ENCODE results near the gene ZNF324B. TPM values are rescaled to one million over a fixed set of nuclear protein-coding genes. Genes with fewer than 3 reads are reported as not detected.
"Not testable (repeated sequence)": the region's sequence is repeated elsewhere in the genome, so short reads cannot be mapped to it uniquely, and the experiment has no call there.

ZNF324B gene
- total and polyA plus RNA-seq, 2 donors (not counting 1 experiment from before 2014, with no cell fraction given) = 5.6 to 17.4 TPM

GRCh38 chr19:58449980-58450379 is 1.4 kb upstream of the ZNF324B start:
- H4K20me1 ChIP-seq (ENCODE audit: control insufficient read depth, insufficient read depth, low read length, poor library complexity, severe bottlenecking); H3K27ac Mint-ChIP-seq; H3K9me3 Mint-ChIP-seq (ENCODE audit: insufficient read depth); H3K9ac ChIP-seq (ENCODE audit: low read length); DNase-seq; H3K79me2 ChIP-seq (ENCODE audit: control insufficient read depth, insufficient read depth, low read length); H2AFZ ChIP-seq (ENCODE audit: insufficient read depth, low read depth, low read length, poor library complexity, severe bottlenecking); CTCF ChIA-PET; H3K4me3 Mint-ChIP-seq; H3K36me3 ChIP-seq (replicated peaks in 1 of 2; ENCODE audit: control extremely low read depth in 1 of 2, control insufficient read depth in 1 of 2, extremely low read depth in 1 of 2, insufficient read depth in 2 of 2, low read length in 1 of 2); ATAC-seq (ENCODE audit: low read depth); H3K27ac ChIP-seq (ENCODE audit: low read length in 2 of 2); H3K4me3 ChIP-seq (ENCODE audit: control extremely low read depth in 1 of 5, extremely low read depth in 1 of 5, insufficient read depth in 1 of 5, low read depth in 2 of 5, low read length in 4 of 5); POLR2A ChIA-PET; H3K4me2 ChIP-seq (replicated peaks; ENCODE audit: low read depth, low read length, poor library complexity, severe bottlenecking): not testable (repeated sequence)
- H3K9me3 ChIP-seq (ENCODE audit: control extremely low read depth in 1 of 3, control insufficient read depth in 2 of 3, insufficient read depth in 1 of 3, low read length in 2 of 3) = peaks cover 3 to 13% (median 6%) of the 10 kb centered on the region in 3 donors
- peaks cover 17% of the 10 kb centered on the region for H3K27me3 Mint-ChIP-seq
- peaks cover 0 to 29% (median 2%) of the 10 kb centered on the region in 4 experiments for H3K27me3 ChIP-seq (replicated peaks in 1 of 4; ENCODE audit: control extremely low read depth in 1 of 4, control insufficient read depth in 3 of 4, insufficient read depth in 4 of 4, low read length in 3 of 4)
- peaks cover 20% of the 10 kb centered on the region for H3K4me1 Mint-ChIP-seq
- 40% methylated on average over 2 of the region's 5 CpGs for WGBS (ENCODE audit: insufficient coverage)
- peaks cover 5 to 12% of the 10 kb centered on the region in 2 donors for H3K4me1 ChIP-seq (ENCODE audit: control insufficient read depth in 2 of 2, insufficient read depth in 2 of 2, low read length in 2 of 2)
- intact Hi-C loops (cut with micrococcal nuclease) = loop anchor here (5.0 kb wide), 2 partner anchors 88 to 123 kb away; partner anchors contain the start of genes ZNF497 and ZSCAN22

GRCh38 chr19:58450856-58451357 is 515 bp upstream of the ZNF324B start:
- 11% methylated on average over 10 of the region's 11 CpGs for WGBS (ENCODE audit: insufficient coverage)
- peaks cover 3 to 13% (median 6%) of the 10 kb centered on the region in 3 donors for H3K9me3 ChIP-seq (ENCODE audit: control extremely low read depth in 1 of 3, control insufficient read depth in 2 of 3, insufficient read depth in 1 of 3, low read length in 2 of 3)
- ChIA-PET CTCF (interaction anchor here (1.2 kb wide), 1 partner anchor 42 kb away, joined by 5 read pairs; the partner anchor contains the start of gene ZNF584), POLR2A (interaction anchor here (0.8 to 1.9 kb wide), 3 partner anchors 11 to 125 kb away, joined by 3 to 10 read pairs (median 7); partner anchors contain the start of genes ZBTB45 and ZNF132)
- DNase-seq (no peak), ATAC-seq (ENCODE audit: low read depth) (no peak)
- H3K9ac ChIP-seq (ENCODE audit: low read length) = peak overlapping the region; percentile 82
- H3K4me1 Mint-ChIP-seq = peaks cover 20% of the 10 kb centered on the region
- H3K79me2 ChIP-seq (ENCODE audit: control insufficient read depth, insufficient read depth, low read length) = peaks cover 6% of the 10 kb centered on the region
- H4K20me1 ChIP-seq (ENCODE audit: control insufficient read depth, insufficient read depth, low read length, poor library complexity, severe bottlenecking) = no peaks in the 10 kb centered on the region
- H3K27ac Mint-ChIP-seq = peak overlapping the region; percentile 85
- TF ChIP-seq EZH2 (IDR thresholded peaks at IDR 0.05; ENCODE audit: borderline replicate concordance, insufficient read depth, low read depth, low read length, poor library complexity, severe bottlenecking) = no peak
- TF ChIP-seq CTCF (IDR thresholded peaks at IDR 0.05) = no peak
- peak overlapping the region; percentile 93 for H3K4me3 Mint-ChIP-seq
- H3K9me3 Mint-ChIP-seq (ENCODE audit: insufficient read depth) = peaks cover 5% of the 10 kb centered on the region
- peaks cover 5 to 12% of the 10 kb centered on the region in 2 donors for H3K4me1 ChIP-seq (ENCODE audit: control insufficient read depth in 2 of 2, insufficient read depth in 2 of 2, low read length in 2 of 2)
- intact Hi-C loops (cut with micrococcal nuclease) = loop anchor here (1.0 to 5.0 kb wide), 10 partner anchors 11 to 146 kb away; partner anchors contain the start of genes ERVK3-1, MZF1, RPS5 and ZNF132
- H3K4me3 ChIP-seq (ENCODE audit: control extremely low read depth in 1 of 5, extremely low read depth in 1 of 5, insufficient read depth in 1 of 5, low read depth in 2 of 5, low read length in 4 of 5) = peak overlapping the region; percentile 55 to 81 (median 73)
- peaks cover 17% of the 10 kb centered on the region for H3K27me3 Mint-ChIP-seq
- peaks cover 0 to 29% (median 2%) of the 10 kb centered on the region in 4 experiments for H3K27me3 ChIP-seq (replicated peaks in 1 of 4; ENCODE audit: control extremely low read depth in 1 of 4, control insufficient read depth in 3 of 4, insufficient read depth in 4 of 4, low read length in 3 of 4)
- H3K4me2 ChIP-seq (replicated peaks; ENCODE audit: low read depth, low read length, poor library complexity, severe bottlenecking) = peak overlapping the region; percentile 93
- peak overlapping the region; percentile 92 for H2AFZ ChIP-seq (ENCODE audit: insufficient read depth, low read depth, low read length, poor library complexity, severe bottlenecking)
- H3K27ac ChIP-seq (ENCODE audit: low read length in 2 of 2) = no peak overlapping the region
- H3K36me3 ChIP-seq (replicated peaks in 1 of 2; ENCODE audit: control extremely low read depth in 1 of 2, control insufficient read depth in 1 of 2, extremely low read depth in 1 of 2, insufficient read depth in 2 of 2, low read length in 1 of 2) = peaks cover 0 to 5% of the 10 kb centered on the region in 2 experiments

All from B cell (primary cell).